ENCODE results near the gene PCDHGB1.
"Not testable (repeated sequence)": the region's sequence is repeated elsewhere in the genome, so short reads cannot be mapped to it uniquely, and the experiment has no call there.

The PCDHGB1 gene

GRCh38 chr5:141349917-141350619 lies at the start of gene PCDHGB1:
TSS of gene PCDHGB1 (plus strand) at chr5:141350099. CDS start at chr5:141350261, 162 bp downstream.
- no peak for DNase-seq

GRCh38 chr5:141303756-141304155 lies 46.1 kb upstream of the PCDHGB1 start, which contains the start of gene SLC25A2:
TSS of gene SLC25A2 (minus strand) at chr5:141304049. CDS start at chr5:141303865, 184 bp downstream.
- DNase-seq = no peak

- DNase-seq = no peak
Measured at GRCh38 chr5:141306630-141307029, 43.3 kb upstream of the PCDHGB1 start.

- no peak for DNase-seq
Measured at GRCh38 chr5:141313711-141314110, 36.2 kb upstream of the PCDHGB1 start.

GRCh38 chr5:141316963-141317362 lies 32.9 kb upstream of the PCDHGB1 start:
- DNase-seq = not testable (repeated sequence)

GRCh38 chr5:141319202-141319601 lies 30.7 kb upstream of the PCDHGB1 start:
- DNase-seq = no peak

- DNase-seq = no peak
Measured at GRCh38 chr5:141319699-141320098, 30.2 kb upstream of the PCDHGB1 start.

- DNase-seq = peak; percentile 96
Measured at GRCh38 chr5:141320225-141321169, 29.4 kb upstream of the PCDHGB1 start, which contains the start of gene TAF7. TSS of gene TAF7 (minus strand) at chr5:141320784. CDS start at chr5:141320044, 740 bp downstream.

- no peak for DNase-seq
Measured at GRCh38 chr5:141322261-141322660, 27.6 kb upstream of the PCDHGB1 start.

- peak; percentile 30 for DNase-seq
Measured at GRCh38 chr5:141326088-141326854, 23.6 kb upstream of the PCDHGB1 start.

- no peak for DNase-seq
Measured at GRCh38 chr5:141328231-141328630, 21.7 kb upstream of the PCDHGB1 start.

- DNase-seq = no peak
Measured at GRCh38 chr5:141330299-141331080, 19.4 kb upstream of the PCDHGB1 start, which contains the start of gene PCDHGA1. TSS of gene PCDHGA1 (plus strand) at chr5:141330514.

- not testable (repeated sequence) for DNase-seq
Measured at GRCh38 chr5:141332571-141332970, 17.3 kb upstream of the PCDHGB1 start.

- no peak for DNase-seq
Measured at GRCh38 chr5:141338538-141339306, 11.2 kb upstream of the PCDHGB1 start, which contains the start of gene PCDHGA2. TSS of gene PCDHGA2 (plus strand) at chr5:141338760.

- DNase-seq = not testable (repeated sequence)
Measured at GRCh38 chr5:141340781-141341354, 9.0 kb upstream of the PCDHGB1 start.

- no peak for DNase-seq
Measured at GRCh38 chr5:141342773-141343172, 7.1 kb upstream of the PCDHGB1 start.

- no peak for DNase-seq
Measured at GRCh38 chr5:141343242-141343952, 6.5 kb upstream of the PCDHGB1 start, which contains the start of gene PCDHGA3. TSS of gene PCDHGA3 (plus strand) at chr5:141343829. CDS start at chr5:141344034, 205 bp downstream.

GRCh38 chr5:141343953-141344463 lies 5.9 kb upstream of the PCDHGB1 start:
- no peak for DNase-seq

- DNase-seq = no peak
Measured at GRCh38 chr5:141345327-141345726, 4.6 kb upstream of the PCDHGB1 start.

Data from suppressor macrophage treated with lipopolysaccharide for 4 hours (primary cell).